IMR-90 (cell line): ENCODE measurements around the gene LRIG1. TPM values are rescaled to one million over a fixed set of nuclear protein-coding genes. Genes with fewer than 3 reads are reported as not detected.

ENCODE experiments used
- ATAC-seq: fragments of 200-7000 bp; cut with Tn5 transposase; 2 replicates; pipeline ENCODE4 v1.9.1; 2020; ENCODE audit warnings: low read depth, mild to moderate bottlenecking, moderate library complexity
- BruUV-seq: library from RNA; stranded (reverse); fragments of 400-500 nt; replicated peaks from 2 replicates; lab custom pipeline; 2021; lab: Mats Ljungman, UMichigan
- CTCF ChIA-PET: fragments of 300-600 bp; formaldehyde crosslinking; extraction: SDS; loops from one replicate; lab custom pipeline; 2021; ENCODE audit warnings: antibody characterized with exemption; lab: Yijun Ruan, JAX
- POLR2A ChIA-PET: fragments of 300-600 bp; sonication (Branson Sonifier 250); formaldehyde crosslinking; loops from one replicate; lab custom pipeline; 2022; ENCODE audit warnings: antibody characterized with exemption; ENCODE audit not compliant: unreplicated experiment; lab: Charles Lee
- DNase-seq: peaks from one replicate; pipeline ENCODE4 v3.0.0; 2013
- H2AFZ ChIP-seq: replicated peaks from 2 replicates; pipeline ENCODE3; 2013; ENCODE audit warnings: low read length, mild to moderate bottlenecking; ENCODE audit not compliant: poor library complexity
- H2AK5ac ChIP-seq: 2 replicates; pipeline ENCODE4 v1.6.1; 2013; ENCODE audit warnings: low read depth, low read length, inconsistent platforms
- H2AK9ac ChIP-seq: replicated peaks from 2 replicates; pipeline ENCODE3; 2013; ENCODE audit warnings: mild to moderate bottlenecking, low read depth, low read length, moderate library complexity; ENCODE audit not compliant: poor library complexity
- H2BK120ac ChIP-seq: 2 replicates; pipeline ENCODE4 v1.6.1; 2013; ENCODE audit warnings: low read depth, low read length, inconsistent platforms
- H2BK15ac ChIP-seq: 3 replicates; pipeline ENCODE4 v1.6.1; 2013; ENCODE audit warnings: low read depth, low read length, inconsistent platforms
- H2BK20ac ChIP-seq: 2 replicates; pipeline ENCODE4 v1.6.1; 2013; ENCODE audit warnings: low read depth, mild to moderate bottlenecking, inconsistent platforms, low read length, moderate library complexity
- H2BK5ac ChIP-seq: 2 replicates; pipeline ENCODE4 v1.6.1; 2013; ENCODE audit warnings: mild to moderate bottlenecking, low read depth, low read length, inconsistent platforms; ENCODE audit not compliant: poor library complexity, severe bottlenecking
- H3K14ac ChIP-seq: replicated peaks from 2 replicates; pipeline ENCODE4 v1.6.1; 2013; ENCODE audit warnings: low read depth, low read length, inconsistent platforms
- H3K18ac ChIP-seq: 2 replicates; pipeline ENCODE4 v1.6.1; 2013; ENCODE audit warnings: low read depth, low read length, control low read depth
- H3K23ac ChIP-seq: 2 replicates; pipeline ENCODE4 v1.6.1; 2013; ENCODE audit warnings: low read depth, low read length, inconsistent platforms
- H3K27ac ChIP-seq: 2 replicates; pipeline ENCODE4 v1.5.1; 2013; ENCODE audit warnings: mild to moderate bottlenecking, control low read depth, low read length; ENCODE audit not compliant: insufficient read depth
- H3K27me3 ChIP-seq: 2 replicates; pipeline ENCODE4 v1.6.1; 2013; ENCODE audit warnings: low read length; ENCODE audit not compliant: control insufficient read depth, insufficient read depth
- H3K36me3 ChIP-seq: 2 replicates; pipeline ENCODE4 v1.6.1; 2013; ENCODE audit warnings: low read length, mixed read lengths; ENCODE audit not compliant: control insufficient read depth, insufficient read depth
- H3K4ac ChIP-seq: 2 replicates; pipeline ENCODE4 v1.6.1; 2013; ENCODE audit warnings: low read depth, low read length, inconsistent platforms
- H3K4me1 ChIP-seq: 2 replicates; pipeline ENCODE4 v1.6.1; 2013; ENCODE audit warnings: low read length, mixed read lengths; ENCODE audit not compliant: control insufficient read depth, insufficient read depth
- H3K4me2 ChIP-seq: 2 replicates; pipeline ENCODE4 v1.6.1; 2013; ENCODE audit warnings: low read depth, mild to moderate bottlenecking, control low read depth, low read length, moderate library complexity
- H3K4me3 ChIP-seq: 2 replicates; pipeline ENCODE4 v1.5.1; 2013; ENCODE audit warnings: low read depth, mild to moderate bottlenecking, control low read depth, low read length, moderate library complexity; ENCODE audit not compliant: insufficient read depth
- H3K56ac ChIP-seq: 2 replicates; pipeline ENCODE4 v1.6.1; 2013; ENCODE audit warnings: low read length, inconsistent platforms; ENCODE audit not compliant: insufficient read depth; ENCODE audit errors: extremely low read depth
- H3K79me1 ChIP-seq, 2 experiments: 2 replicates each; pipeline ENCODE4 v1.6.1; 2013; ENCODE audit warnings: low read length in 2 of 2, inconsistent platforms in 1 of 2, low read depth in 1 of 2
- H3K9ac ChIP-seq: 2 replicates; pipeline ENCODE4 v1.6.1; 2013; ENCODE audit warnings: low read depth, low read length, control low read depth
- H3K9me1 ChIP-seq: 2 replicates; pipeline ENCODE4 v1.6.1; 2013; ENCODE audit warnings: low read length, inconsistent platforms; ENCODE audit not compliant: insufficient read depth
- H3K9me3 ChIP-seq: 2 replicates; pipeline ENCODE4 v1.6.1; 2013; ENCODE audit warnings: low read length; ENCODE audit not compliant: control insufficient read depth, insufficient read depth
- H4K20me1 ChIP-seq: 2 replicates; pipeline ENCODE4 v1.6.1; 2013; ENCODE audit warnings: low read length, inconsistent platforms; ENCODE audit not compliant: insufficient read depth
- H4K5ac ChIP-seq: 2 replicates; pipeline ENCODE4 v1.6.1; 2013; ENCODE audit warnings: mild to moderate bottlenecking, low read depth, low read length, control low read depth
- H4K8ac ChIP-seq, 2 experiments: 2 replicates each; pipeline ENCODE4 v1.6.1; 2013; ENCODE audit warnings: low read depth in 2 of 2, low read length in 2 of 2, control low read depth in 1 of 2, inconsistent platforms in 1 of 2
- H4K91ac ChIP-seq: 2 replicates; pipeline ENCODE4 v1.6.1; 2013; ENCODE audit warnings: low read depth, low read length, inconsistent platforms; ENCODE audit not compliant: insufficient read depth
- CEBPB ChIP-seq: IDR thresholded peaks from 2 replicates; pipeline ENCODE4 v1.6.1; 2012; ENCODE audit warnings: low read depth, low read length, improper control_type of control experiment
- FOS ChIP-seq: fragments of 150-350 bp; IDR thresholded peaks from 2 replicates; pipeline ENCODE4 v1.6.1; 2016; ENCODE audit warnings: low read depth, low read length
- WGBS, 2 experiments: methylation state at CpG; one replicate each; pipeline versions ENCODE4 v1.1.5 to v1.1.7; 2013; ENCODE audit warnings: missing lambda C conversion rate in 2 of 2; ENCODE audit not compliant: insufficient read length in 1 of 2; ENCODE audit errors: extremely low coverage in 2 of 2; 5-methylcytosine and 5-hydroxymethylcytosine counted together
- dilution Hi-C: fragments of 300-500 bp; cut with HindIII; formaldehyde crosslinking; loops from one replicate; pipeline ENCODE4 v1.14.3; 2018; ENCODE audit warnings: low sequenced_read_pairs; ENCODE audit not compliant: unreplicated experiment
- in situ Hi-C: fragments of 300-500 bp; cut with MboI; formaldehyde crosslinking; loops from 3 replicates; pipeline ENCODE4 v1.14.3; 2019; ENCODE audit warnings: low sequenced_read_pairs, inconsistent platforms, mixed read lengths
- intact Hi-C: fragments of 100-400 bp; cut with micrococcal nuclease; formaldehyde crosslinking; loops from 2 replicates; pipeline ENCODE4 v1.10.0; 2022
- polyA plus RNA-seq, 3 experiments: library from polyadenylated mRNA; depleted of rRNA; stranded (reverse); fragments of >200 nt; gene quantifications; 2 replicates each; pipeline ENCODE4 v1.2.3, GENCODE V29; 2012; ENCODE audit warnings: low replicate concordance in 1 of 3
- total RNA-seq: library from RNA; depleted of rRNA; stranded (reverse); fragments of >200 nt; gene quantifications from 2 replicates; pipeline ENCODE4 v1.2.3, GENCODE V29; 2012

Gene LRIG1
- total and polyA plus RNA-seq, 2 of the 4 experiments (the other 2 are of a cell fraction), result 62.8 to 87.8 TPM

- 0 out of 2 replicates have a peak overlapping the region, but pooled peaks have one; percentile 6 for H3K23ac ChIP-seq
- no peak overlapping the region for H3K4me2 ChIP-seq
- no peak overlapping the region for H4K91ac ChIP-seq
- 100% methylated on average over 1 of the region's 7 CpGs; no CpG with 5 or more reads in 1 of the 2 experiments for WGBS, 2 experiments
- no peak overlapping the region for H4K5ac ChIP-seq
- no TSS peak for BruUV-seq
- H3K4ac ChIP-seq, result peak overlapping the region; percentile 85; the same call in 1 of the 2 replicates
- peaks cover 27% of the 10 kb centered on the region for H3K4me1 ChIP-seq
- CTCF ChIA-PET, result interaction anchor here (1.0 kb wide), 1 partner anchor 22 kb away, joined by 3 read pairs; no protein-coding TSS in a partner anchor
- TF ChIP-seq CEBPB (no peak), FOS (no peak)
- peaks cover 9% of the 10 kb centered on the region; the same call in 1 of the 2 replicates for H3K36me3 ChIP-seq
- no peak overlapping the region for H2BK120ac ChIP-seq
- no peak overlapping the region for H2BK20ac ChIP-seq
- ATAC-seq (no peak), DNase-seq (no peak)
- no peak overlapping the region for H3K4me3 ChIP-seq
- intact Hi-C loops, result loop anchor here (5.0 kb wide), 1 partner anchor 57 kb away; no protein-coding TSS in a partner anchor
- H3K79me1 ChIP-seq, result peaks cover 16 to 53% of the 10 kb centered on the region in 2 experiments; a peak in 3 of 4 replicates
- H4K20me1 ChIP-seq, result 0 out of 2 replicates have a peak, but pooled peaks cover 6% of the 10 kb centered on the region
- no peak overlapping the region for H3K27ac ChIP-seq
- H3K56ac ChIP-seq, result no peak overlapping the region
- in situ Hi-C loops, result no loop called here
- H2AFZ ChIP-seq, result no peak overlapping the region
- no peak overlapping the region for H3K9ac ChIP-seq
- no peaks in the 10 kb centered on the region for H3K27me3 ChIP-seq
- no peak overlapping the region for H2BK5ac ChIP-seq
- no peak overlapping the region for H2AK9ac ChIP-seq
- H3K18ac ChIP-seq, result no peak overlapping the region
- POLR2A ChIA-PET, result no interaction called here
- dilution Hi-C loops, result no loop called here
- H3K9me1 ChIP-seq, result peaks cover 29% of the 10 kb centered on the region
- peak overlapping the region; percentile 22; the same call in 1 of the 3 replicates for H2BK15ac ChIP-seq
- no peak overlapping the region for H4K8ac ChIP-seq
- no peak overlapping the region for H3K14ac ChIP-seq
- no peaks in the 10 kb centered on the region for H3K9me3 ChIP-seq
- no peak overlapping the region for H2AK5ac ChIP-seq
Measured at GRCh38 chr3:66439666-66440344, 61.0 kb downstream of the LRIG1 start.
